ENCODE data around the gene CHST1. TPM values are rescaled to one million over a fixed set of nuclear protein-coding genes. Genes with fewer than 3 reads are reported as not detected.

Gene CHST1
- polyA plus RNA-seq, 3 donors: not detected

DNA sequence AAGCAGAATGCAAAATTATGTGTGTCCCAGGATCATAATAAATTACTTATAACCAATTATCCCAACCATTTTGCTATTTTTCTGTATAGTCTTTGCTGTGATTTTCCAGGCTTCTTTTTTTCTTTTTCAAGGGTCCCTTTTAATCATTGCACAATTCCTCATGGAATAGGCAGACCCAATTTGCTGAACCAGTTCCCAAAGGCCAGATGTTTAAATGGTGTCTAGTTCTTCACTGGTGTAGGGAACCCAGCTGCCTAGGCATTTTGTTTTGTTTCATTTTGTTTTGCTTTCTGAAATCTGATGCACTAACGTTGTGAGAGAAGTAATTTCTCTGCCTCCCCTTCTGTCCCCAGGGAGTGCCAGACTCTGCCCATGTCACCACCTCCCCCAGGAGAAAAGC, 60.4 kb downstream of the CHST1 start:
- no peak for DNase-seq
- H3K36me3 Mint-ChIP-seq: no peaks in the 10 kb centered on the region
- H3K27me3 Mint-ChIP-seq (ENCODE audit: low read depth in 3 of 3): peaks cover 51 to 70% (median 55%) of the 10 kb centered on the region in 3 donors
- peaks cover 10% of the 10 kb centered on the region for H3K4me1 Mint-ChIP-seq
- Histone ChIP-seq H3K36me3 (replicated peaks in 1 of 2; ENCODE audit: control insufficient read depth in 1 of 2, insufficient read depth in 2 of 2, low read length in 2 of 2) (no peaks in the 10 kb centered on the region), H3K9me3 (replicated peaks in 1 of 2; ENCODE audit: control insufficient read depth in 1 of 2, insufficient read depth in 1 of 2, low read length in 2 of 2) (no peaks in the 10 kb centered on the region), H2AFZ (ENCODE audit: insufficient read depth, low read depth, low read length, poor library complexity, severe bottlenecking) (no peak overlapping the region), H3K27ac (ENCODE audit: low read depth in 1 of 2, low read length in 2 of 2) (no peak overlapping the region), H4K20me1 (ENCODE audit: insufficient read depth, low read length) (no peaks in the 10 kb centered on the region), H3K4me2 (replicated peaks; ENCODE audit: extremely low read depth, low read length, poor library complexity, severe bottlenecking) (no peak overlapping the region), H3K4me1 (ENCODE audit: control insufficient read depth in 1 of 2, insufficient read depth in 2 of 2, low read length in 2 of 2) (no peaks in the 10 kb centered on the region), H3K9ac (ENCODE audit: insufficient read depth, low read length, poor library complexity, severe bottlenecking) (no peak overlapping the region), H3K4me3 (replicated peaks in 1 of 3; ENCODE audit: low read depth in 2 of 3, low read length in 3 of 3) (no peak overlapping the region), H3K27me3 (ENCODE audit: control insufficient read depth in 2 of 2, insufficient read depth in 2 of 2, low read length in 2 of 2) (peaks cover 2 to 27% of the 10 kb centered on the region in 2 donors), H3K79me2 (ENCODE audit: insufficient read depth, low read length) (no peaks in the 10 kb centered on the region)
- TF ChIP-seq, protein P1, sequence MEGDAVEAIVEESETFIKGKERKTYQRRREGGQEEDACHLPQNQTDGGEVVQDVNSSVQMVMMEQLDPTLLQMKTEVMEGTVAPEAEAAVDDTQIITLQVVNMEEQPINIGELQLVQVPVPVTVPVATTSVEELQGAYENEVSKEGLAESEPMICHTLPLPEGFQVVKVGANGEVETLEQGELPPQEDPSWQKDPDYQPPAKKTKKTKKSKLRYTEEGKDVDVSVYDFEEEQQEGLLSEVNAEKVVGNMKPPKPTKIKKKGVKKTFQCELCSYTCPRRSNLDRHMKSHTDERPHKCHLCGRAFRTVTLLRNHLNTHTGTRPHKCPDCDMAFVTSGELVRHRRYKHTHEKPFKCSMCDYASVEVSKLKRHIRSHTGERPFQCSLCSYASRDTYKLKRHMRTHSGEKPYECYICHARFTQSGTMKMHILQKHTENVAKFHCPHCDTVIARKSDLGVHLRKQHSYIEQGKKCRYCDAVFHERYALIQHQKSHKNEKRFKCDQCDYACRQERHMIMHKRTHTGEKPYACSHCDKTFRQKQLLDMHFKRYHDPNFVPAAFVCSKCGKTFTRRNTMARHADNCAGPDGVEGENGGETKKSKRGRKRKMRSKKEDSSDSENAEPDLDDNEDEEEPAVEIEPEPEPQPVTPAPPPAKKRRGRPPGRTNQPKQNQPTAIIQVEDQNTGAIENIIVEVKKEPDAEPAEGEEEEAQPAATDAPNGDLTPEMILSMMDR (IDR thresholded peaks at IDR 0.05): no peak
- H3K4me3 Mint-ChIP-seq: no peak overlapping the region
- H3K9me3 Mint-ChIP-seq: peaks cover 0 to 12% (median 4%) of the 10 kb centered on the region in 7 donors
- intact Hi-C loops (cut with micrococcal nuclease): no loop called here
- H3K27ac Mint-ChIP-seq: no peak overlapping the region
- no CpG with 5 or more reads among the region's 1 CpG for WGBS (ENCODE audit: insufficient coverage)

DNA sequence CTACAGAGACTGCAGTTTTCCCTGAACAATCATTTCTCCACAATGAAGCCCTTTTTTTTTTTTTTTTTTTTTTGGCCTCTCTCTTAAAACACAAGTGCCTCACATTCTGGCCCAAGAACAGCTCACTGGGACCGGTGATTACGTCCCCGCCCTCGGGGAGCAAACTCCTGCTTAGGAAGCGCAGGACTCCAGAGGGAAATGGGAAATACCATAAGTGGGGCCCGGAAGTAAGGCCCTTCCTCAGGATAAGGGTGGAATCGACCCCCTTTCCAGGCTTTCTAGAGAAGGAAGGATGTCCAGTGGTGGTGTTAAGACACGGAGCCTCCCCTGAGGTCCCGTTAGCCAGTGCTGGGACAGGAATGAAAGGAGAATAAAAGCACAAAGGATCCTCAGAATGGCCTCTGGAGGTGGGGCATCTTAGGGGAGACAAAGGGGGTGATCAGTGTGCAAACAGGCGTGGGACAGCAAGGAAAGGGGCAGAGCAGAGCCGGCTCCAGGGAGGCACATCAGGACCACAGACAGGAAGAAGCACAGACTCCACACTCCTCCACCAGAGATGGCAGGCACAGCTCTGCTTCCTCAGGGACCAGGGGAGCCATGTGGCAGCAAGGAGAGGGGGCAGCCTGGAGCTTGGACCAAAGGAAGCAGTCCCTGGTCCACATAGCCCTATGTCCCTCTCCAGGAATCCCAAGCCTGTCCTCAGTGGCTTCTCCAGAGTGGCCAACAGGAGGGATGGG, 61.3 kb downstream of the CHST1 start:
- Histone ChIP-seq H3K9me3 (replicated peaks in 1 of 2; ENCODE audit: control insufficient read depth in 1 of 2, insufficient read depth in 1 of 2, low read length in 2 of 2) (no peaks in the 10 kb centered on the region), H4K20me1 (ENCODE audit: insufficient read depth, low read length) (no peaks in the 10 kb centered on the region), H3K27ac (ENCODE audit: low read depth in 1 of 2, low read length in 2 of 2) (no peak overlapping the region), H2AFZ (ENCODE audit: insufficient read depth, low read depth, low read length, poor library complexity, severe bottlenecking) (no peak overlapping the region), H3K36me3 (replicated peaks in 1 of 2; ENCODE audit: control insufficient read depth in 1 of 2, insufficient read depth in 2 of 2, low read length in 2 of 2) (no peaks in the 10 kb centered on the region), H3K4me1 (ENCODE audit: control insufficient read depth in 1 of 2, insufficient read depth in 2 of 2, low read length in 2 of 2) (no peaks in the 10 kb centered on the region), H3K27me3 (ENCODE audit: control insufficient read depth in 2 of 2, insufficient read depth in 2 of 2, low read length in 2 of 2) (peaks cover 2 to 27% of the 10 kb centered on the region in 2 donors), H3K4me3 (replicated peaks in 1 of 3; ENCODE audit: low read depth in 2 of 3, low read length in 3 of 3) (no peak overlapping the region), H3K4me2 (replicated peaks; ENCODE audit: extremely low read depth, low read length, poor library complexity, severe bottlenecking) (no peak overlapping the region), H3K9ac (ENCODE audit: insufficient read depth, low read length, poor library complexity, severe bottlenecking) (no peak overlapping the region), H3K79me2 (ENCODE audit: insufficient read depth, low read length) (no peaks in the 10 kb centered on the region)
- peaks cover 48 to 63% (median 51%) of the 10 kb centered on the region in 3 donors for H3K27me3 Mint-ChIP-seq (ENCODE audit: low read depth in 3 of 3)
- H3K9me3 Mint-ChIP-seq: peaks cover 0 to 10% (median 4%) of the 10 kb centered on the region in 7 donors
- no peak overlapping the region for H3K27ac Mint-ChIP-seq
- WGBS (ENCODE audit: insufficient coverage): 24% methylated on average over 5 of the region's 11 CpGs
- H3K4me3 Mint-ChIP-seq: peak overlapping the region in 1 of 2 donors; percentile 52
- DNase-seq: no peak
- intact Hi-C loops (cut with micrococcal nuclease): no loop called here
- no peaks in the 10 kb centered on the region for H3K36me3 Mint-ChIP-seq
- TF ChIP-seq, protein P1 (IDR thresholded peaks at IDR 0.05): no peak
- peaks cover 7% of the 10 kb centered on the region for H3K4me1 Mint-ChIP-seq
